Gastroesophageal sphincter (tissue), 3 donors: ENCODE data around the gene SQSTM1.

Experiments
- CTCF ChIP-seq, 4 experiments: fragments of 200-600 bp in 2 of 4; fragments of 450-650 bp in 2 of 4; sonication (generic) in 1 of 4; IDR thresholded peaks; one replicate each; pipeline ENCODE4 v1.5.1; 2017 to 2019; ENCODE audit warnings: antibody characterized with exemption in 4 of 4, mild to moderate bottlenecking in 2 of 4, moderate library complexity in 2 of 4
- POLR2AphosphoS5 ChIP-seq: sonication (generic); formaldehyde crosslinking; IDR thresholded peaks from one replicate; pipeline ENCODE4 v1.6.1; 2017; ENCODE audit warnings: antibody characterized with exemption

- TF ChIP-seq POLR2AphosphoS5 (no peak), CTCF (IDR thresholded peaks at IDR 0.05) (no peak)
Measured at GRCh38 chr5:179777909-179778308, 42.8 kb upstream of the SQSTM1 start.
